ENCODE measurements around the gene KIF22.

KIF22 gene

GRCh38 chr16:29811170-29811895 lies 20.8 kb downstream of the KIF22 start:
- H3K4me3 ChIP-seq (ENCODE audit: low read depth, low read length) = peak overlapping the region; percentile 45
- no peak for TF ChIP-seq CTCF (IDR thresholded peaks at IDR 0.05; ENCODE audit: borderline replicate concordance, insufficient read depth, low read depth, low read length)

GRCh38 chr16:29811896-29812665 lies 21.5 kb downstream of the KIF22 start, which contains the start of gene PRRT2:
PRRT2 (plus strand) TSS chr16:29812193; CDS start chr16:29813055, 862 bp downstream.
- no peak for TF ChIP-seq CTCF (IDR thresholded peaks at IDR 0.05; ENCODE audit: borderline replicate concordance, insufficient read depth, low read depth, low read length)
- peak within 1 kb of the TSS; percentile 45 for H3K4me3 ChIP-seq (ENCODE audit: low read depth, low read length)

- TF ChIP-seq CTCF (IDR thresholded peaks at IDR 0.05; ENCODE audit: borderline replicate concordance, insufficient read depth, low read depth, low read length) = no peak
- no peak overlapping the region for H3K4me3 ChIP-seq (ENCODE audit: low read depth, low read length)
These were observed 22.4 kb downstream of the KIF22 start for GRCh38 chr16:29812754-29813643.

GRCh38 chr16:29813644-29814562 lies 23.4 kb downstream of the KIF22 start:
- no peak for TF ChIP-seq CTCF (IDR thresholded peaks at IDR 0.05; ENCODE audit: borderline replicate concordance, insufficient read depth, low read depth, low read length)
- H3K4me3 ChIP-seq (ENCODE audit: low read depth, low read length) = no peak overlapping the region

- no peak overlapping the region for H3K4me3 ChIP-seq (ENCODE audit: low read depth, low read length)
- no peak for TF ChIP-seq CTCF (IDR thresholded peaks at IDR 0.05; ENCODE audit: borderline replicate concordance, insufficient read depth, low read depth, low read length)
These were observed 24.0 kb downstream of the KIF22 start for GRCh38 chr16:29814592-29814991.
